Activated T-helper 1 cell treated with Interleukin-2 at 50 U/mL for 16 hours (primary cell): ENCODE measurements around the gene LETM1.

Source experiments
- DNase-seq: peaks from one replicate; pipeline ENCODE4 v3.0.0-alpha.2; 2020; ENCODE audit warnings: low read depth

The LETM1 gene

DNA sequence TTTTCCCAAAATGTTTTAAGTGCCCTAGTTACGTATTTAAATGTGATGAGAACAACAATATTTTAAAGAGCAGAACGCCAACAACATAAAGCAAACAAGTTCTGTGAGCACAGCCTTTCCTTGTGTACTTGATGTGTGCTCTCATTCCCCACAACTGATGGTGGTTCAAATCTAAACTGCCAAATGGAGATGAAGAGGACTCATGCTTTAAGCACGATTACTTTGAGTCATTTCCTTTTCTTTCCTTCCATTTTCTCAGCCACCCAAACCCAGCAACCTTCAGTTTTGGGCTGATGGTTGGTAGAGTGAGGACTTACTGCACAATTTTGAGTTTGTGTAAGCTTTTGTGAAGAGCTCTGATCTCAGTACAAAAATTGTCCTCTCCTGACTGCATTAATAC lies 16.9 kb upstream of the LETM1 start:
- no peak for DNase-seq

DNA sequence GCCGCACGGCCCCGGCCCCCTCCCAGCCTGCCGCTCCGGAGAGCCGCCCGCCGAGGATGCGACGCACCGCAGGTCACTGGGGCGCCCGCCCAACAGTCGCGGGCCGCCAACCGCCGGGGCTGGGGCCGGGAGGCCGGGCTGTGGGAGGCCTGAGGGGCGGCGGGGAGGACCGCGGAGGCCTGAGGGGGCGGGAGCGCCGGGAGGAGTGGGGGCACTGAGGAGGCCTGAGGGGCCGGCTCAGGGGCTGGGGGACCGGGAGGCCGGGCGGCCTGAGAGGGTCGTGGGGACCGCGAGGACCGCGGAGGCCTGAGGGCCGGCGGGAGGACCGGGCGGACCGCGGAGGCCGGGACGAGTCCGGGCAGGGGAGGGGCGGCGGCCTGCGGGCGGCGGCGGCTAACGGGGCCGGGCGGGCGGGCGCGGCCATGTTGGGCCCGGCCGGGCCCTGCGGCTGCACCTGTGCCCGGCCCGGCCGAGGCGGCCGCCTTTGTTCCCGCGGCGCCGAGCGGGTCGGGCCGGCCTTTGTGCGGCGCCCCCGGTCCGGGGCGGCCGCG lies 15.6 kb upstream of the LETM1 start:
- DNase-seq: no peak

DNA sequence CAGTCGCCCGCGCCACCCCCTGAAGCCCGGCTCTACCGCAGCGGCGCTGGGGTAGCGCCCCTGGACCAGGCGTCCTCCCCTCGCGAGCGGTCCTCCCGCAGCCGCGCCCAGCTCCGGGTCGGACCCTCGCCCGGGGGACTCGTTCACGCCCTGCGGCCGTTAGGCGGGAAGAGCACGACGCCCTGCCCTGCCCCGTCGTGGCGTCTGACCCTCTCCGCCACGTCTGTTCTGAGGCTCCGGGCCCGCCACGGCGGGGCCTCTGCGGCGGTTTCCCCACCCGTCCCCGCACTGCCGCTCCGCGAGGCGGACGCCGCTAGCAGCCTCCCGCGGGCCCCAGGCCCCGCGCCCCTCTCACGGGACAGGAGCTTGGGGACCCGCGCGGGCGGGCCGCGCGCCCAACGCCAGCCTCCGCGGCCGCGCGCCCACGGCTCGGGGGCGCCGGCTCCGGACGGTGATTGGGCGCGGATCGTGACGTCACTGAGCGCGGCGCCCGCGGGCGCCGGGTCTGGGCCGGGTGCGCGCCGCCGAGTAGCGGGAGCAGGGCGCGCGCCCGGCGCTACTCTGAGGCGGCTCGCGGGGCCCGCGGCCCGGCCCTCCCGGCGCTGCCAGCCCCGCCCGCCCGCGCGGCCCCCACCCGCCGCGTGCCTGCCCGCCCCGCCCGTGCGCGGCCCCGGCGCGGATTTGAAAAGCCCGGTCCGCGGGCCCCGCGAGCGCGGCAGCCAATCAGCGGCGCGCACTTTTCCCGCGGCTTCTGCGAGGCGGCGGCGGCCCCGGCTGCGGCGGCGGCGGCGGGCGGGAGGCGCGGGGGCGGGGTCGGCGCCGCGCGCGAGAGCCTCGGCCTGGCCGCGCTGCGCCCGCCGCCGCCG lies 14.9 kb upstream of the LETM1 start, which contains the start of gene NSD2:
Gene NSD2 (plus strand): TSS at position 816 of the 866 bp plus-strand sequence. CDS start 29,262 bp downstream, outside the sequence.
- DNase-seq: peak; percentile 87

DNA sequence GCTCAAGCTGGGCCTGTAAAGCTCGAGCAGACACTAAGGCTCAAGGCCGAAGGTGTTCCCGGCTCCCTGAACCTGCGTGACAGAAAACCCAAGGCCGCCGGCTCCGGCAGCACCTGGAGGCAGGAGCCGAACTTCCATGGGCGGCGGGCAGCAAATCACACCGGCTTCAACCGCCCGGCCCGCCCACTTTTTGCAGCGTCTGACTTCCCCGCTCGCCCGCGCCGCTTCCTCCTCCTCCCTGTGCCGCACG lies 14.3 kb upstream of the LETM1 start:
- peak; percentile 79 for DNase-seq

DNA sequence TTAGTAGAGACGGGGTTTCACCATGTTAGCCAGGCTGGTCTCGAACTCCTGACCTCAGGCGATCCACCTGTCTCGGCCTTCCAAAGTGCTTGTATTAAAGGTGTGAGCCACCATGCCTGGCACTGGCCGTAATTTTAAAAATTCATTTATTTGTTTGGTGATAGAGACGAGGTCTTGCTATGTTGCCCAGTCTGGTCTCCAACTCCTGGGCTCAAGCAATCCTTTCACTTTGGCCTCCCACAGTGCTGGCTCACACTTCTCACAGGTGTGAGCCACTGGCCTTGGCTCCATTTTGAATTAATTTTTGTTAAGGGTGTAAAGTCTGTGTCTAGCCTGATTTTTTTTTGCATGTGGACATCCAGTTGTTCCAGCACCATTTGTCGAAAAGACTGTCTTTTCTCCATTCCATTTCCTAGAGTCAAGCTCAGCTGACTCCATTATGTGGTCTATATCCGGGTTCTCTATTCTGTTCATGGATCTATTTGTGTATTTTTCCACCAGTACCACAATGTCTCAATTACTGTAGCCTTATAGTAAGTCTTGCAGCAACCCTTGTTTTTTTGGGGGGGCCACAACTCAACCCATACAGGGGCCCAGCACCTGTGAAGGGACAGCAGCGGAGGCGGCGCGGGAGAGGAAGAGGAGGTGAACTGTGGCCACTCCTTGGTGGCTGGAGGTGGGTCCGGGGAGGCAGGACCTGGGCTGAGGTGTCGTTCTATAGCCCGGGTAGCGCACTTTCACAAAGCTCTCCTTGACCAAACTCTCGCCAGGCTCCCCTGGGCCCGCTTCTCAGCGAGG lies 13.8 kb upstream of the LETM1 start:
- DNase-seq: no peak

DNA sequence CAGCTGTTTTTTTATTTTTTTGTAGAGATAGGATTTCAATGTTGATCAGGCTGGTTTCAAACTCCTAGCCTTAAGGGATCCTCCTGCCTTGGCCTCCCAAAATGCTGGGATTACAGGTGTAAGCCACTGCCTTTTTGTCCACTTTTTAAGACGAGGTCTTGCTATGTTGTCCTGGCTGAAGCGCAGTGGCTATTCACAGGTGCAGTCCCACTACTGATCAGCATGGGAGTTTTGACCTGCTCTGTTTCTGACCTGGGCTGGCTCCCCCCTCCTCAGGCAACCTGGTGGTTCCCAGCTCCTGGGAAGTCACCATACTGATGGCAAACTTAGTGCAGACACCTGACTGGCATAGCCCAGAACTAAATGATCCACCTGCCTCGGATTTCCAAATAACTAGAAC lies 13.0 kb upstream of the LETM1 start:
- DNase-seq: no peak

DNA sequence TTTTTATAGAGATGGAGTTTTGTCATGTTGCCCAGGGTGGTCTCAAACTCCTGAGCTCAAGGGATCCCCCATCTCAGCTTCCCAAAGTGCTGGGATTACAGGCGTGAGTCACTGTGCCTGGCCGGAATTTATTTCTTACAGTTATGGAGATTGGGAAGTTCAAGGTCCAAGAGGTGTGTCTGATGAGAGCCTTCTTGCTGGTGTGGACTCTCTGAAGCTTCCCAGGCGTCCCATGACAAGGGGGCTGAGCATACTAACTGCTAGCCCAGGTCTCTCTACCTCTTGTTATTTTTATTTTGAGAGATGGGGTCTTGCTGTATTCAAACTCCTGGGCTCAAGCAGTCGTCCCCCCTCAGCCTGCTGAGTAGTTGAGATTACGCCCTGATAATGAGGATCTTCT lies 12.3 kb upstream of the LETM1 start:
- no peak for DNase-seq

DNA sequence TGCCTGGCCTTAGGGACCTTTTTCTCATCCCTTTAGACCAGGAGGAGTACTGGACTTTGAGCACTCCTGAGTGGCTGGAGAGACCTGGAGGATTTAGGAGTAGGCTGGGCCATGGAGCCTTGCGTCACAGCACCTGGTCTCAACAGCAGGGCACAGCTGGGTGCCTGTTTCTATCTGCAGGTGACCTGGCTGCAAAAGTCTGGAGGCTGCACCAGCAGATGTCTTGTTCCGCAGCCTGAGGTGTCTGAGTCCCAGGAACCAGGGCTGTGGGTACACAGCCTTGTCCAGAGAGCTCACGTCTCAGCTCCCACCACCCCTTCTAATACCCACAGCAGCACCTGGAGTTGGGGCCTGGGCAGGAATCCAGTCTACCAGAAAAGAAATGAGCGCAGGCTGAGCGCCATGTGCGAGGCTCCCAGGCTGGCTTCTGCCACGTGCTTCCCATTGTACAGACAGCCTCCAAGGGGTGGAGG lies 10.3 kb upstream of the LETM1 start:
- no peak for DNase-seq

DNA sequence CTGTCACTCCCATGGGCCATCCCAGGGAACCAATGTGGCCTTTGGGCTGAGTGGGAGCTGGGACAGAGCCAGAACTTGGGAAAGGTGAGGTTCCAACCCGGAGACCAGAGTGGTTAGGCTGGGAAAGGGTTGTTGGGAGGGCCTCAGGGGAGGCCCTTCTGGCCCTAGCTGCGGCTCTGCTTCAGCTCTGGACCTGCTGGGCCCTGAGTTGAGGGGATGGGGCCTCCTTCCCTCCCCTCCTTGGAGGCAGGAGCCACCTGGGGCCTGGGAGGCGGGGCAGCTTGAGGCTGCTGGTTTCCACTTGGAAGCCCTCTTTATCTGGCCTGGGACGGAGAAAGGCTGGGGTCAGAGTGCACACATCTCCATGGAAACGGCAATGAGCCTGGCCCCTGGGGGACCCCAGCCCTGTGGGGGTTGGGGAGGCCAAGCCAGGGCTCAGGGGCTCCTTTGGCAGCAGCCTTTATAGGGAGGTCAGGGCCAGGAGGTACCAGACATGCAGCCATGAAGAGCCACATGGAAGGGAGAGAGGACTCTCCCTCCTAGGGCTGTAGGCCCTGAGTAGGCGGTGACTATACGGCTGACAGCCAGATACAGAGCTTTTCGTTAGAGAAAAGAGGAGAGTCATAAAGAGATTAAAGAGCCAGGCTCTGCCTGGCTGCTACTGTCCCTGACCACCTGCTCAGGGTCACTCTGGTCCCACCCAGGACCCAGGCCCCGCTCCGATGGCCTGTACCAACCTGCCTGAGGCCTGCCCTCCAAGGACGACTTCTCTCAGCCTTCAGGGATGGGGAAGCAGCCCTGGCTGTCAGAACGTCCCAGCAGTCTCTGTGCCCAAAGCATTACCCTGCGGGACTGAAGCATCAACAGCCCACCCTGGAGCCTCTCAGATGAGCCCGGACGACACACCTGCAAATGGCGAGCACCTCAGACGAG lies 8.4 kb upstream of the LETM1 start:
- DNase-seq: no peak

DNA sequence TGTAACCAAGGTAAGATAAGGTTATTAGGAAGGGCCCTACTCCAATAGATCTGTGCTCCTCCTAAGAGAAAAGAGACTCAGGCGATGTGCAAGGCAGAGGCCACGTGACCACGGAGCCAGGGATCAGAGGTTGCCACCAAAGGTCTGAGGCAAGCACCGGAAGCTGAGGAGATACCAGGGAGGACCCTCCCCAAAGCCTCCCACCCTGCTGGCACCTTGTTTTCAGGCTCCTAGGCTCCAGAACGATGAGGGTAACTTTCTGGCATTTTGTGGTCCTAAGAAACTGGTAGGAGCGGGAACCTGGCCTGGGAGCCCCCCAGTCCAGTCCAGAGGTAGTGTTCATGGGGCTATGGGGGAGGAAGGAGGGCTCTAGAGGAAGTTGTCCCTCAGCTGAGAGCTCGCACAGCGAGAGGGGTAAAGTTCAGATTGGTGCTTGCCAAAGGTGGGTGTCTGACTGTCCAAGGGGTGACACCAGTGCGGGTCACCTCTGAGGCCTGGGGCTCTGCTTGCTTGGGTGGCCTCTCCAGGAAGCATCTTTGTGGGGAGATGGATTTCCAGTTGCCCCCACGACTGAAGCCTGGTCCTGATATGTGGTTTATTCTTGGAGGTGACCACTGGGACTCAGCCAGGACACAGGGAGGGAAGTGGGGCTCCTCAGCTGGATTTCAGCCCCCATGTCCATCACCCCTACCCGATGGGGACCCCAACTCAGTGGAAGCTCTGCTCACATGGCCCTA lies 7.5 kb upstream of the LETM1 start:
- DNase-seq: no peak

DNA sequence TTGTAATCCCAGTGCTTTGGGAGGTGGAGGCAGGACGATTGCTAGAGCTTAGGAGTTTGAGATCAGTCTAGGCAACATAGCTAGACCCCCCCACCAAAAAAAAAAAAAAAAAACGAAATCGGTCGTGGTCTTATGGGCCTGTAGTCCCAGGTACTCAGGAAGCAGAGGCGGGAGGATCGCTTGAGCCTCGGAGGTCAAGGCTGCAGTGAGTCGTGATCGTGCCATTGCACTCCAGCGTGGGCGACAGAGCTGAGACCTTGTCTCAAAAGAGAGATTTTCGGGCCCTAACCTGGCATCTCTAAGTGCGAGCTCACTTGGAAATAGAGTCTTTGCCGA lies 7.0 kb upstream of the LETM1 start:
- no peak for DNase-seq

DNA sequence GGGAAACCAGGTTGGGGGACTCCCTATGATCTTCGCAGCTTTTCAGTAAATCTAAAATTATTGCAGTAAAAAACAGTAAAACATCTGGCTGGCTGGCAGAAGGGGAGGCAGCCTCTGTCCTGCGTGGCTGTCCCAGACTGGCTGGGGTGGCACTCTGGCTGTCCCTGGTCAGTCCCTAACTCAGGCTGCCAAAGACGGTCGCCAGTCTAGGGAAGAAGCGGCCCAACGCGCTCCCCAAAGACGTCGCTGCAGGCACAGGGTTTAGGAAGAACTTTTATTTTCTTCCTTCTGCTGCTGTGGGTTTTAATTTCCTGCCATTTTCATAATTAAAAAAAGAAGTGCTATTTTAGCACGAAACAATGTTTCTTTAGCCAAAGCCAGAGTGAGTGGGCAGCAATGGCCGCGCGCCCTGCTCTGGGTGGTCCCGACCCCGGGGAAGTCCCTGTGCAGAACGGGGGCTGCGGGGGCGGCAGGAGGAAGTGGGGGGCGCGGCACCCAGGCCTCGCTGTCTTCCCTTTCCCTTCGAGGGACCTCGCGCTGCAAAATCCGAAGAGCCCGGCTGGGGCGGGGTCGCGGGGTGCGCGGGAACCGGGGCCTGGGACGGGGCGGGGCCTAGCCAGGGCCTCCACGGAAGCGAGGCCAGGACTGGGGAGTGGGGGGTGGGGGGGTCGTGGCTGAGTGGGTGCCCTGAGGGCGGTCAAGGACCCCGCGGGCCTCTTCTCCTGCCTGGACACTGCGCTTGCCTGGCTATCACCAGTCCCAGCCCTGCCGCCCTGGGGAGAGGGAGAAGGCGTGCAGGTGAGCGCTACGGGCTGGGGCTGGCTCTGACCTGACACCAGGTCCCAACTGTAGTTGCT lies 6.3 kb upstream of the LETM1 start:
- DNase-seq: no peak

DNA sequence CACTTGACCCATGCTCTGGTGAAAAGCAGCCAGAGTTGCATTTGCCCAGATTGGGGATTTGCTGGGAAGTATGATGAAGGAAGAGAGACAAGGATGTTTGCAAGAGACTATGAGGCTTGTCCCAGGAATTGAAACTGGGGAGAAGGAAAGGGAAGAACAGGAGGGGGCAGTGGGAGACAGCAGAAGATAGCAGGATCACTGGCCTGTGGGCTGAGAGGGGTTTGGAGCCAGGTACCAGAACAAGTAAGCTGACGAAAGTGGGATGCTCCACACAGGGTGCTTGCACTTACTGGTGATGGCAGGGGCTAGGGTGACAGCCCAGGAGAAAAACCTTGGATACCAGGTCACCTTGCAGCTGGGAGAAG lies 3.4 kb upstream of the LETM1 start:
- DNase-seq: no peak

DNA sequence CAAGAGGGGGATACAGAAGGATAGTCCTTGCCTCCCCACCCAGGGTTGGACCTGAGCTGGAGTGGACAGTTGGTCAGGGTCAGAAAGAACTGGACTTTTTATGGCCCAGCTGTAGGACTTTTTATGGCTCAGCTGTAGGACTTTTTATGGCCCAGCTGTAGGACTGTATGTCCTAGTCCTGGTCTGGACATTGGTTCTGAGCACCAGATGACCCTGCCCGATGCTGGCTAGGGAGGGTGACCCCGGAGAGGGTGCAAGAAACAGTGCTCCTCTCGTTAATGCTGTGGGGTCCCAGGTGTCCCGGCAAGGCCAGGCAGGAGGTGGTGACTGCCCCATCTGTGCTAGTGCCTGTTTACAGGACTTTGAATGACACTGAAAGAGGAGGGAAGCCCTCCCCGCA lies 2.0 kb upstream of the LETM1 start:
- no peak for DNase-seq

DNA sequence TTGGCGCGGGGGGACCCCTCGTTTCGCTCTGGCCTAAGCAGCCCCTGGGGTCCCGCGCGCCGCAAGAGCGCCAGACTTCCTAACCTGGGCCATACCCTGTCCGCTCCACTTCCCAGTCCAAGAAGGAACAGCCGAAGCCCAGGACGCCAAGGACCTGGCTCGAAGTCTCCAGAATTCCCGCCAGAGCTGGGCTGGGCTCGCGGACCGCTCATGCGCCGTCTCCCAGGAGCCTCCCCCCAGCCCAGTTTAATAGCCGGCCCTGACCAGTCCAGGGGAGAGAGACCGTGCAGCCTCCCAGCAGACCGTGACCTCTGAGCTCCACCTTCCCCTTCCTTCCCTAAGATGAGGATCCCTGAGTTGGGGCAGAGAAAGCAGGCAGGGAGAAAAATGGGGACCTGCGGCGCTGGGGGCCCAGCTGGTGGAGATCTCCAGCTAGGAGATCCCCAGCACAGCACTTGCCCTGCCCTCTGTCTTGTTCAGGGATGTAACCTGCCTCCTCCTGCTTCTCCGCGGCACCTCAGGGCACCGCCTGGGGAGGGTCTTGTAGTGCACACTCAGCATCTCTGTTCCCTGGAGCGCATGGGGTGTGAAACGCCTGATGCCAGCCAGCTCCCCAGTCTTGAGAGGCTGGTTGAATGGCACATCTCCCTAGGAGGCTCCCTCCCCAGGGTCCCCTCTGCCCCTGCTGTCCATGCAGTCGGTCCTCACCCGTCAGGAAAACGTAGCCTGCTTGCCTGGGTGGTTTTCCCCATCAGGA lies 1.2 kb upstream of the LETM1 start:
- DNase-seq: no peak

DNA sequence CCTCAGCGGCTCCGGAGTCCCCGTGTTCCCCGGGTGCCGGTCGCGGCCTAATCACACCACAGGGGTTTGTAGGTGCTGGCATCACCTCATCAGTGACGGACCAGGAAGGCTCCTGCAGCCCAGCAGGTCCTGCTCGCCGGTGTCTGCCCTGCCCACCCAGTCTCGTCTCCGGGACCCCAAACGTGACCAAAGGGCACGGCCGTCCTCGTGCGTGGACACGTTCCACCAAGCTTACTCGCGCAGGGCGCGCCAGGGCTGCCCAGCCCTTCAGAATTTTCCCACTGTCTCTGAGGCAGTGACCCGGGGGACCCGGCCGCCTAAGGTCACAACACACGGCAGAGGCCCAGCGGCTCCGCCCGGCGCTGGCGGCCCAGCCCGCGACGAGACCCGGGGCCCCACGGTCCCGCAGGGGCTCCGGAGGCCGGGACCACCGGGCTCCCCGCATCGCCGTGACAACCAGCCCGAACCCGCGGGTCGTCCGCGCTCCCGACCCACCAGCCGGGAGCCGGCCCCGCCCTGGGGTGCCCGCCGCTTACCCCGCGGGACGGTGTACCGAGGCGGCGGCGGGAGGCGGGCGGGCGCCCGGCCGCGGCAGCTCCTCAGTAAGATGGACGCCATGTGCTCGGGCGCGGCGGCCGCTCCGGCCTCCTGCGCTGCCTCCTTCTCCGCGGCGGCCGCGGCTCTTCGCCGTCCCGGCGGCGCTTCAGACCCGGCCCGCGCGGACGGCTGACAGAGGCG lies 454 bp downstream of the LETM1 start:
- no peak for DNase-seq

DNA sequence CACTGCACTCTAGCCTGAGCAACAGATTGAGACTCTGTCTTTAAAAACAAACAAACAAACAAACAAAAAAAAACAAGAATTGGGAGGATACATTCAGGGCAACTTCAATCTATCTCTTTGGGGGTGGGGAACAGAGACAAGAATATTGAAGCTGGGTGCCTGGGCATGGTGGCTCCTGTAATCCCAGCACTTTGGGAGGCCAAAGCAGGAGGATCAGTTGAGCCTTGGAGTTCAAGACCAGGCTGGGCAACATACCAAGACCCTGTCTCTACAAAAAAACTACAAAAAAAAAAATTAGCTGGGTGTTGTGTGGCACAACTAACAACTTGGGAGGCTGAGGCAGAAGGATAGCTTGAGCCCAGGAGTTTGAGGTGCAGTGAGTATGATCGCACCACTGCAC lies 1.2 kb downstream of the LETM1 start:
- DNase-seq: no peak

DNA sequence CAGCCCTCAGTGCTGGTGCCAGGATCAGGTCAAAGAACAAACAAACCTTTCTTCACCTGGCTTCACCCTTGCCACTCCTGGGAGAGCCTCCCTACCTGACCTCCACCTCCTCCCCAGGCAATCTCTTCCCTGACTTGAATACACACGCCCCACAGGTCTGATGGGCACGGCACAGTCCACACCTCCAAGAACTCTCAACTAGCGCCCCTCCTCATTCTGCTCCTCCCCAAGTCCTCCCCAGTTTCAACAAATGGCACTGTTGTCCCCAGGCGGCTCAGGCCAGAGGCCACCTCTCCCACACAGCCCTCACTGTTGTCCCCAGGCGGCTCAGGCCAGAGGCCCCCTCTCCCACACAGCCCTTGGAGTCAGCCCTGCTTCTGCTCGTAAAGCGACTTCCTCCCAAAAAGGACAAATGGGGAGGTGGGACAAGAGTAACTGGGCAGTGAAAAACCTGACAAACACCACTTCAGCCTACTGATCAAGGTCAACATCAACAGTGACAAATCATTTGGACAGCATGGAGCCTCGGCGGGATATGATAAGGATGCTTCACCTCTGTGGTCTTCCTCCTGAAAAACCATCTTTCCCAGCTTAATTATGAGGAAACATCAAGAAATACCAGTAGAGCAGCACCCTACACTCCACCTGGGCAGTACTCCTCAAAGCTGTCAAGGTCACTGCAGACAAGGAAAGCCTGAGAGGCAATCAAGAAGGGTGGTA lies 2.9 kb downstream of the LETM1 start:
- no peak for DNase-seq
